GM13976 (cell line): Measurements from ENCODE around the gene ACACA.

Experiments used
- DNase-seq: peaks from one replicate; pipeline ENCODE4 v3.0.0; 2012; ENCODE audit warnings: low spot score
- in situ Hi-C: fragments of 300-500 bp; cut with MboI; formaldehyde crosslinking; loops from one replicate; pipeline ENCODE4 v1.12.0; 2022; ENCODE audit warnings: low sequenced_read_pairs, mixed read lengths, inconsistent platforms; ENCODE audit not compliant: unreplicated experiment
- TF ChIP-seq, protein P1 (sequence below): IDR thresholded peaks from 2 replicates; pipeline ENCODE4 v1.5.1; 2012; ENCODE audit warnings: borderline replicate concordance, mild to moderate bottlenecking; ENCODE audit not compliant: insufficient read depth; ENCODE audit errors: extremely low read depth, missing control alignments, control extremely low read depth

ACACA gene

DNA sequence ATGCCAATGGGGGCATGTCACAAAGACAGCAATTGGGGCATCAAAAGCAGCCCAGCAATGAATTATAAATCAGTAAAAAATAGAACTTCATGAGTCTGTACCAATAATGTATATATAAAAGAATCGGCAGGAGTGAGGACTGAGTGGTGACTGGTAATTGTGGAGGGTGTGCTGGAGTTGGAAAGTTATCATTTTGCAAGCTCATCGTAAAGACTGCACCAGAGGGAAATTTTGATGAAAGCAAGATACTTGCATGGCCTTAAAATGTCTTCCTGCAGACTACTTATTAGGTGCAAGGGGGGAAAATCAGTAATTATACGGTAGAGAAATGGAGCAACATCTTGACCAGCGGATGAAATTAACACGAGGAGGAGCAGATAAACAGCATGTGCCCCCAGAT lies 319.0 kb downstream of the ACACA start:
- DNase-seq: no peak
- in situ Hi-C loops: no loop called here
- TF ChIP-seq, protein P1, sequence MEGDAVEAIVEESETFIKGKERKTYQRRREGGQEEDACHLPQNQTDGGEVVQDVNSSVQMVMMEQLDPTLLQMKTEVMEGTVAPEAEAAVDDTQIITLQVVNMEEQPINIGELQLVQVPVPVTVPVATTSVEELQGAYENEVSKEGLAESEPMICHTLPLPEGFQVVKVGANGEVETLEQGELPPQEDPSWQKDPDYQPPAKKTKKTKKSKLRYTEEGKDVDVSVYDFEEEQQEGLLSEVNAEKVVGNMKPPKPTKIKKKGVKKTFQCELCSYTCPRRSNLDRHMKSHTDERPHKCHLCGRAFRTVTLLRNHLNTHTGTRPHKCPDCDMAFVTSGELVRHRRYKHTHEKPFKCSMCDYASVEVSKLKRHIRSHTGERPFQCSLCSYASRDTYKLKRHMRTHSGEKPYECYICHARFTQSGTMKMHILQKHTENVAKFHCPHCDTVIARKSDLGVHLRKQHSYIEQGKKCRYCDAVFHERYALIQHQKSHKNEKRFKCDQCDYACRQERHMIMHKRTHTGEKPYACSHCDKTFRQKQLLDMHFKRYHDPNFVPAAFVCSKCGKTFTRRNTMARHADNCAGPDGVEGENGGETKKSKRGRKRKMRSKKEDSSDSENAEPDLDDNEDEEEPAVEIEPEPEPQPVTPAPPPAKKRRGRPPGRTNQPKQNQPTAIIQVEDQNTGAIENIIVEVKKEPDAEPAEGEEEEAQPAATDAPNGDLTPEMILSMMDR: no peak

DNA sequence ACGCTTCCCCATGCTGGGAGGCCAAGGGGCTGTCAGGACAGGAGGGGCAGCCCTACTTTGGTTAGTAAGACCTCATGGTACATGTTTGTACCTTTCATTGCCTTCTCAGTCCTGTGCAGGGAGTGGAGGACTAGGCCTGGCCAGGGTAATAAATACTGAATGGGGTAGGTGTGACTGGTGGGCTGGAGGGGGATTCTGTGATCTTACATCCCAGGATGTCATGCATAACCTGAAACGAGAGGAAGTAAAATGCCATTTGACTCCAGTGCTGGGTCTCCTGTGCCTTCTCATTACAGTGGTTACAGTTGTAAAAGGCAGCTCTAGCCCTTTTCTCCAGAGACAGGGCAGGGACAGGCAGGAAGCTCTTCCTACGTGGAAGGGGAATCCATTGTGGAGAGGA lies 319.7 kb downstream of the ACACA start:
- no peak for DNase-seq
- in situ Hi-C loops: no loop called here
- TF ChIP-seq, protein P1: no peak

DNA sequence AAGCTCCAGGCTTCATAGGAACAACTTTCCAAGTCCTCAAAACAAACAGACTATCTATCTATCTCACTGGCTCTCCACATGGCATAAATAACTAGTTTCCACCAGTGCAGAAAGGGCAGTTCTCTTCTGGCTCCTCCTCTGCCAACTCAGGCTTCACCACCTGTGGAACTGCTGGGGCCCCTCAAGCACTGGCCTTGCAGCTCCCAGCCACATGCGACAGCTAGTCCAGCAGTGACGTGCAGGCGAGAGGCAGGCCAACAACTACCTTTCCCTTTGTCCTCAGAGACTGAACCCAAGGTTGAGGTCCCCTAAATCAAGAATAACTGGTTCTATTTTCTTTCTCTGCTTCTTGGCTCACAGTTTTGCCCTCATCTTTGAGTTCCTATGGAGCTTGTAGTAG lies 320.3 kb downstream of the ACACA start:
- in situ Hi-C loops: no loop called here
- DNase-seq: no peak
- TF ChIP-seq, protein P1: no peak

DNA sequence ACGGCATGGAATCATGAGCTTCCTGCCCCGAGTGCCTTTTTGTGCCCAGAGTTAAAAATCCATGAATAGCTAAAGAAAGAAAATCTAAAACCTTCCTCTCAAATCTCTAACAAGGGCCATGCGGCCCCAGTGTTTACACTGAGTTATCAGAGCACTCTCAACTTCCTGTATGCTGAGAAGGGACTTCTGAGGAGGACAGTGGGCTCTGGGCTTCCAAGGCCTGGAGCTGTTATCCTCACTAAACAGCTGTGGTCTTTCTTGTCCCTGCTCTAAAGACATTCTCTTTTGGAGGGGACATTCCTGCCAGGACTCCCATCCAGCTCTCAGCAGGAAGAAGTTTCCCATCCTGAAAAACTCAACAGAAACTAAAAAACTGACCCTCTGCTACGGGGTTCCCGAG lies 322.3 kb downstream of the ACACA start:
- in situ Hi-C loops: no loop called here
- no peak for DNase-seq
- TF ChIP-seq, protein P1: no peak

DNA sequence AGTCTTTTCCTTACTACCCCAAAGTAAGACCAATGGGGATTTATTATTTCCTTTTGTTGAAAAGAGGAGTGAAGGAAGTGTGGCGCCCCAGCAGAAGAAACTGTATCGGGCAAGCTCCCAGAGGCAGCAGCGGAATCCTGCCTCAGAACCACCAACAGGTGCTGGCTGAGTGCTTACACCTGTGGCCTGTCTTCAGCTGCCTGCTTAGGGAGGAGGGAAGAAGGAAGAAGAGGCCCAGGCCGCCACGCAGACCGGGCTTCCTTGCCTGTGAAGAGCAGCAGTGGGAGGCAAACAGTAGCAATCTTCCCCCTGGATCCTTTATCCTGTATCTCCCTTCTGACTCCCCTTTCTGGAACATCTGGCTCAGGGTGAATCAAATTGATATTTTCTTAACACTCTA lies 323.2 kb downstream of the ACACA start:
- in situ Hi-C loops: no loop called here
- TF ChIP-seq, protein P1: no peak
- no peak for DNase-seq

DNA sequence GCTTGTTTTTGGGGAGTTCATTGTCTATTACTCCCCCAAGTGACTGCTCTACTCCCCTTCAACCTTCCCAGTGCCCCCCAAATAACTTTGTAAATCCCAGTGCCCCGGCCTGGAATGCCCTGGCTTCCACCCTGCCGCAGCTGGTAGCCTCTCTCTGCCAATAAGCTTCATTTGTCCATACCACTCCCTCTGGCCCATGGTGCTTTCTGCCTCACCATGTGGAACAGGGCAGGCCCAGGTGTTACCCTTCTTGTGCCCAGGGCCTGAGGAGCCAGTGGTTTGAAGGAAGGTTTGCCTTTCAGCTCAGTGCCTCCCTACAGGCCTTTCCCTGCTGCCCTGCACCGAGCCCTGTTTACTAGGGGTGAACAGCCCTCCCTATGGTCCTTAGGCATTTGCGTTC lies 323.7 kb downstream of the ACACA start:
- in situ Hi-C loops: no loop called here
- DNase-seq: no peak
- TF ChIP-seq, protein P1: no peak

DNA sequence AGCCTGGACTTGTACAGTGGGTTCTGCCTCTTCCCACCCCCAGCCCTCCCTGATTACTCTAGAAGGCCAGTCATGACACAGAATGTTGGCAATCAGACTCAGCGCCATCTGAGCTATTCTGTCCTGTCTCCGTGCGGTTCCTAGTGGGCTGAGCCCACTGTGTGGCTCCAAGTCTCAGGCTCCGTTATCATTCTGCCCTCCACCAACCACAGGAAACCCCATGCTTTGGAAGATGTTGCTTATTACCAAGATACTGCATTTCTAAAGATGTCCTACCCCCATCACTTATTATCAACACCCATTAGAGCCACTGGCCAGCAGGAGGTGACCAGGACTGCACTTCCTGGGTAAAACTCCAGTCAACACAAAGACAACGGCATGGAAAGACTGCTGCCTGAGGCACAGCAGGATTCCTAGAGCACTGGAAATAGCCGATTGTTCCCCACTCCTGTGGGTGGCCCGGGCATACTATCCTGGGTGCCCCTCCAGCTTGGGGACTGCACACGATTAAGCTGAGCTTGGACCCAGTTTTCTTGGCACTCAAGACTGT lies 324.2 kb downstream of the ACACA start:
- TF ChIP-seq, protein P1: no peak
- no peak for DNase-seq
- in situ Hi-C loops: no loop called here
